ENCODE data around the gene FSHR. TPM values are rescaled to one million over a fixed set of nuclear protein-coding genes. Genes with fewer than 3 reads are reported as not detected.

The FSHR gene
- total RNA-seq, 2 donors from 2014 or later = not detected

DNA sequence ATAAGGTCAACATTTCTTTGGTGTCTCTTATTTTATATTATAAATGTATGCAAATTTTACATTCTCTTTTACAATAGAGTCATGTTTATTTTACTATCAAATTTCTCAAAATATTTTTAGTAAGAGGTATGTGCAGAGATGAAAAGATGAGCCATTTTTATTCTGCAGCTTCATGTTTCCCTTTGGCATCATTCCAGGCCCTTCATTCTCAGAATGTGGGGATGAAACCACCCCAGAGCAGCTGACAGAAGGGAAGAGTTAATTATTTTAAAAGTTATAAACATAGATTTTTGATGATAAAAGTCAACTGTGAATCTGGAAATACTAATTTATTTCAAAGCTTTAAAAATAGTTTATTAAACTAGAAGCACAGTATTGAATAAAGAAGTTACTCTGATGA lies 12.8 kb upstream of the FSHR start:
- TF ChIP-seq, protein P1, sequence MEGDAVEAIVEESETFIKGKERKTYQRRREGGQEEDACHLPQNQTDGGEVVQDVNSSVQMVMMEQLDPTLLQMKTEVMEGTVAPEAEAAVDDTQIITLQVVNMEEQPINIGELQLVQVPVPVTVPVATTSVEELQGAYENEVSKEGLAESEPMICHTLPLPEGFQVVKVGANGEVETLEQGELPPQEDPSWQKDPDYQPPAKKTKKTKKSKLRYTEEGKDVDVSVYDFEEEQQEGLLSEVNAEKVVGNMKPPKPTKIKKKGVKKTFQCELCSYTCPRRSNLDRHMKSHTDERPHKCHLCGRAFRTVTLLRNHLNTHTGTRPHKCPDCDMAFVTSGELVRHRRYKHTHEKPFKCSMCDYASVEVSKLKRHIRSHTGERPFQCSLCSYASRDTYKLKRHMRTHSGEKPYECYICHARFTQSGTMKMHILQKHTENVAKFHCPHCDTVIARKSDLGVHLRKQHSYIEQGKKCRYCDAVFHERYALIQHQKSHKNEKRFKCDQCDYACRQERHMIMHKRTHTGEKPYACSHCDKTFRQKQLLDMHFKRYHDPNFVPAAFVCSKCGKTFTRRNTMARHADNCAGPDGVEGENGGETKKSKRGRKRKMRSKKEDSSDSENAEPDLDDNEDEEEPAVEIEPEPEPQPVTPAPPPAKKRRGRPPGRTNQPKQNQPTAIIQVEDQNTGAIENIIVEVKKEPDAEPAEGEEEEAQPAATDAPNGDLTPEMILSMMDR (IDR thresholded peaks at IDR 0.05) = no peak

GRCh38 chr2:49165662-49166061 lies 11.3 kb upstream of the FSHR start:
- H3K27ac ChIP-seq = no peak overlapping the region
- TF ChIP-seq, protein P1 (IDR thresholded peaks at IDR 0.05) = no peak
- H3K27me3 ChIP-seq (replicated peaks; ENCODE audit: insufficient read depth) = no peaks in the 10 kb centered on the region
- no peaks in the 10 kb centered on the region for H3K36me3 ChIP-seq
- DNase-seq (ENCODE audit: low spot score) = no peak
- no peaks in the 10 kb centered on the region for H3K4me1 ChIP-seq (ENCODE audit: control insufficient read depth in 1 of 2, low read depth in 2 of 2)
- ATAC-seq (ENCODE audit: insufficient number of reproducible peaks, low FRiP score, low read depth) = no peak
- H3K4me3 ChIP-seq = no peak overlapping the region
- no peaks in the 10 kb centered on the region for H3K9me3 ChIP-seq

More for the DNA sequence above, 12.8 kb upstream of the FSHR start:
- DNase-seq (ENCODE audit: low spot score) (no peak), ATAC-seq (ENCODE audit: insufficient number of reproducible peaks, low FRiP score, low read depth) (no peak)
- H3K4me1 ChIP-seq (ENCODE audit: control insufficient read depth in 1 of 2, low read depth in 2 of 2) = no peaks in the 10 kb centered on the region
- H3K27ac ChIP-seq = no peak overlapping the region
- no peaks in the 10 kb centered on the region for H3K27me3 ChIP-seq (replicated peaks; ENCODE audit: insufficient read depth)
- H3K36me3 ChIP-seq = no peaks in the 10 kb centered on the region
- H3K9me3 ChIP-seq = no peaks in the 10 kb centered on the region
- H3K4me3 ChIP-seq = no peak overlapping the region

DNA sequence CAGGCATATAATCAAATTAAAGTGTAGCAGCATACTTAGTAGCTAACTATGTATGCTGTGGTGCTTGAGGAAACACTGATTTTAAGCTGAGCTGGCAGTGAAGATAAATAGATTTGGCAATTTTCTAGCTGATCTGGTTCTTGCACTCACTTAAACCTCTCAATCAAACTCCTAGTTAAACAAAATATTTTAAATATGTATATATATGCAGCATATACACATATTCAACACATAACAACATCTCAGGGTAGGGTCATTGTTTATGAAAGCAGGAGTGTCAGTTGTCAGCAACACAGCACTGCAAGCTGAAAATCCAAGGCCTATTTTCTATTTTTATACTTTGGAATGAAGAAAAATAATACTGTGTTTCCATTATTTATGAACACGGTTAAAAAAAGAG lies 10.4 kb upstream of the FSHR start:
- Histone ChIP-seq H3K4me1 (ENCODE audit: control insufficient read depth in 1 of 2, low read depth in 2 of 2) (no peaks in the 10 kb centered on the region), H3K27ac (no peak overlapping the region), H3K4me3 (no peak overlapping the region), H3K9me3 (no peaks in the 10 kb centered on the region), H3K27me3 (replicated peaks; ENCODE audit: insufficient read depth) (no peaks in the 10 kb centered on the region), H3K36me3 (no peaks in the 10 kb centered on the region)
- TF ChIP-seq, protein P1 (IDR thresholded peaks at IDR 0.05) = no peak
- DNase-seq (ENCODE audit: low spot score) = no peak
- ATAC-seq (ENCODE audit: insufficient number of reproducible peaks, low FRiP score, low read depth) = no peak

- Histone ChIP-seq H3K9me3 (no peaks in the 10 kb centered on the region), H3K4me3 (no peak overlapping the region), H3K36me3 (no peaks in the 10 kb centered on the region), H3K27me3 (replicated peaks; ENCODE audit: insufficient read depth) (no peaks in the 10 kb centered on the region), H3K27ac (no peak overlapping the region), H3K4me1 (ENCODE audit: control insufficient read depth in 1 of 2, low read depth in 2 of 2) (no peaks in the 10 kb centered on the region)
- DNase-seq (ENCODE audit: low spot score) = no peak
- ATAC-seq (ENCODE audit: insufficient number of reproducible peaks, low FRiP score, low read depth) = no peak
- TF ChIP-seq, protein P1 (IDR thresholded peaks at IDR 0.05) = no peak
Measured at GRCh38 chr2:49162151-49162550, 7.8 kb upstream of the FSHR start.

DNA sequence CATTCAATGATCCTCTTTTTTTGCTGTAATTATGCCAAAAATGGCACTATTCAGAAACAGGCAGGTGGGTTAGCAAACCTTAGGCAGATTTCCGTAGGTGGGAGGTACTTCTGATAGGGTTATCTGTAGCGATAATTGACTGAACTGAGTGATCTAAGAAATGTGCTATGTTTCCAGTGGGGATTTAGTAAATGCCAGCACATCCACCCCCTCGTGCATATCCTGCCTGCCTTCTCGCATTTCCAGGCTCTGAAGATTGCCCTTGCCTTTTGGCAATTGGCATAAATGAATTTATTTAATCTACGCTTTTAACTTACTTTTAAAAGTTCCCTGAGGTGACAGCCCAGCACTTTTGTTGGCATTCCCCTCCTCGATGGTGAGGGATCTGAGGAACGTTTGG lies 576 bp upstream of the FSHR start:
- Histone ChIP-seq H3K9me3 (no peaks in the 10 kb centered on the region), H3K27ac (no peak overlapping the region), H3K4me3 (no peak overlapping the region), H3K27me3 (replicated peaks; ENCODE audit: insufficient read depth) (no peaks in the 10 kb centered on the region), H3K36me3 (no peaks in the 10 kb centered on the region), H3K4me1 (ENCODE audit: control insufficient read depth in 1 of 2, low read depth in 2 of 2) (no peaks in the 10 kb centered on the region)
- no peak for ATAC-seq (ENCODE audit: insufficient number of reproducible peaks, low FRiP score, low read depth)
- TF ChIP-seq, protein P1 (IDR thresholded peaks at IDR 0.05) = no peak
- DNase-seq (ENCODE audit: low spot score) = no peak
